DND-41 (cell line): ENCODE data around the gene MS4A8.
"Not testable (repeated sequence)": the region's sequence is repeated elsewhere in the genome, so short reads cannot be mapped to it uniquely, and the experiment has no call there.

Source experiments
- ATAC-seq: fragments of 200-7000 bp; cut with Tn5 transposase; 3 replicates; pipeline ENCODE4 v1.9.1; 2021; ENCODE audit warnings: low read depth; ENCODE audit not compliant: insufficient read depth
- DNase-seq: peaks from one replicate; pipeline ENCODE4 v3.0.0-alpha.2; 2020
- H2AFZ ChIP-seq: 2 replicates; pipeline ENCODE4 v1.6.0; 2012; ENCODE audit warnings: low read depth, low read length
- H3K27ac ChIP-seq: 2 replicates; pipeline ENCODE4 v1.5.1; 2012; ENCODE audit warnings: low read length, inconsistent platforms
- H3K27me3 ChIP-seq: fragments of 200-600 bp; sonication (generic); 2 replicates; pipeline ENCODE4 v1.6.0; 2012; ENCODE audit warnings: low read length, mild to moderate bottlenecking, inconsistent platforms; ENCODE audit not compliant: insufficient read depth, poor library complexity
- H3K36me3 ChIP-seq: 2 replicates; pipeline ENCODE4 v1.5.1; 2012; ENCODE audit warnings: low read length, inconsistent platforms; ENCODE audit not compliant: insufficient read depth
- H3K4me1 ChIP-seq: 2 replicates; pipeline ENCODE4 v1.5.1; 2012; ENCODE audit warnings: mild to moderate bottlenecking, low read length; ENCODE audit not compliant: insufficient read depth
- H3K4me2 ChIP-seq: 2 replicates; pipeline ENCODE4 v1.6.0; 2012; ENCODE audit warnings: mild to moderate bottlenecking, moderate library complexity, low read length, inconsistent platforms; ENCODE audit not compliant: insufficient read depth
- H3K4me3 ChIP-seq, 2 experiments: fragments of 200-600 bp in 1 of 2; shearing (Covaris generic) in 1 of 2; 2 replicates each; pipeline ENCODE4 v1.5.1; 2012 to 2016; ENCODE audit warnings: inconsistent platforms in 2 of 2, low read length in 2 of 2, mild to moderate bottlenecking in 2 of 2, low read depth in 1 of 2, moderate library complexity in 1 of 2
- H3K79me2 ChIP-seq: 2 replicates; pipeline ENCODE4 v1.6.0; 2012; ENCODE audit warnings: low read length, inconsistent platforms; ENCODE audit not compliant: insufficient read depth
- H3K9ac ChIP-seq: 2 replicates; pipeline ENCODE4 v1.6.0; 2012; ENCODE audit warnings: low read depth, mild to moderate bottlenecking, inconsistent platforms, low read length, moderate library complexity
- H3K9me3 ChIP-seq: 2 replicates; pipeline ENCODE4 v1.5.1; 2012; ENCODE audit warnings: low read length, moderate library complexity, mild to moderate bottlenecking, inconsistent platforms; ENCODE audit not compliant: insufficient read depth, severe bottlenecking
- H4K20me1 ChIP-seq: 2 replicates; pipeline ENCODE4 v1.6.0; 2012; ENCODE audit warnings: low read length; ENCODE audit not compliant: insufficient read depth
- CTCF ChIP-seq: IDR thresholded peaks from 2 replicates; pipeline ENCODE4 v1.5.1; 2012; ENCODE audit warnings: borderline replicate concordance, low read length, moderate library complexity, mild to moderate bottlenecking; ENCODE audit not compliant: poor library complexity, severe bottlenecking; ENCODE audit errors: extremely low read depth
- EZH2 ChIP-seq: IDR thresholded peaks from 3 replicates; pipeline ENCODE4 v1.6.1; 2012; ENCODE audit warnings: borderline replicate concordance, low read depth, mild to moderate bottlenecking, moderate library complexity, low read length, inconsistent platforms; ENCODE audit not compliant: severe bottlenecking

MS4A8 gene

GRCh38 chr11:60754887-60755286 is 55.5 kb downstream of the MS4A8 start:
- no peak overlapping the region for H3K27ac ChIP-seq
- no peak for TF ChIP-seq CTCF
- TF ChIP-seq EZH2: no peak
- no peak overlapping the region for H3K4me2 ChIP-seq
- no peak overlapping the region for H3K9ac ChIP-seq
- H3K4me1 ChIP-seq: peaks cover 5% of the 10 kb centered on the region
- no peaks in the 10 kb centered on the region for H3K27me3 ChIP-seq
- no peaks in the 10 kb centered on the region for H3K36me3 ChIP-seq
- H4K20me1 ChIP-seq: no peaks in the 10 kb centered on the region
- H3K9me3 ChIP-seq: no peaks in the 10 kb centered on the region
- no peak overlapping the region for H3K4me3 ChIP-seq
- no peak overlapping the region for H2AFZ ChIP-seq
- ATAC-seq (no peak), DNase-seq (no peak)
- H3K79me2 ChIP-seq: no peaks in the 10 kb centered on the region

- TF ChIP-seq CTCF (peak; percentile 63), EZH2 (no peak)
- Histone ChIP-seq H4K20me1 (no peaks in the 10 kb centered on the region), H3K27me3 (no peaks in the 10 kb centered on the region), H3K9me3 (no peaks in the 10 kb centered on the region), H3K4me1 (peaks cover 5% of the 10 kb centered on the region), H3K36me3 (no peaks in the 10 kb centered on the region), H3K4me3 (no peak within 1 kb of the TSS), H3K79me2 (no peaks in the 10 kb centered on the region), H3K9ac (no peak within 1 kb of the TSS), H3K4me2 (no peak within 1 kb of the TSS), H3K27ac (no peak within 1 kb of the TSS), H2AFZ (no peak within 1 kb of the TSS; the same call in 1 of the 2 replicates)
- DNase-seq (peak; percentile 40), ATAC-seq (peak; percentile 91)
Measured at GRCh38 chr11:60756307-60757032, 57.1 kb downstream of the MS4A8 start, which contains the start of gene MS4A15. MS4A15 (plus strand) TSS chr11:60756867; CDS start chr11:60763734, 6,867 bp downstream.

- H3K4me1 ChIP-seq: peaks cover 5% of the 10 kb centered on the region
Measured at GRCh38 chr11:60757231-60757800, 57.9 kb downstream of the MS4A8 start.

GRCh38 chr11:60758671-60759070 is 59.3 kb downstream of the MS4A8 start:
- not testable (repeated sequence) for H4K20me1 ChIP-seq, ATAC-seq, H3K36me3 ChIP-seq, H3K4me3 ChIP-seq, H3K4me1 ChIP-seq, H3K9ac ChIP-seq, DNase-seq, H3K27ac ChIP-seq, H3K27me3 ChIP-seq, H3K79me2 ChIP-seq, H3K4me2 ChIP-seq, H3K9me3 ChIP-seq, H2AFZ ChIP-seq

More at GRCh38 chr11:60757231-60757800, 57.9 kb downstream of the MS4A8 start:
- no peak for TF ChIP-seq CTCF
- no peak for ATAC-seq
- H3K27ac ChIP-seq: no peak overlapping the region
- no peak overlapping the region for H3K4me2 ChIP-seq
- H4K20me1 ChIP-seq: no peaks in the 10 kb centered on the region
- no peak overlapping the region for H3K9ac ChIP-seq
- no peaks in the 10 kb centered on the region for H3K9me3 ChIP-seq
- no peak overlapping the region for H2AFZ ChIP-seq
- no peaks in the 10 kb centered on the region for H3K79me2 ChIP-seq
- no peaks in the 10 kb centered on the region for H3K27me3 ChIP-seq
- no peak for DNase-seq
- no peak overlapping the region for H3K4me3 ChIP-seq
- H3K36me3 ChIP-seq: no peaks in the 10 kb centered on the region

- H3K27me3 ChIP-seq, H3K79me2 ChIP-seq, DNase-seq, H3K36me3 ChIP-seq, H2AFZ ChIP-seq, H3K9ac ChIP-seq, H3K4me1 ChIP-seq, H3K4me2 ChIP-seq, H4K20me1 ChIP-seq, H3K4me3 ChIP-seq, H3K9me3 ChIP-seq, H3K27ac ChIP-seq, ATAC-seq: not testable (repeated sequence)
Measured at GRCh38 chr11:60759438-60760225, 60.2 kb downstream of the MS4A8 start.
